ENCODE measurements around the gene TMEM72. TPM values are rescaled to one million over a fixed set of nuclear protein-coding genes. Genes with fewer than 3 reads are reported as not detected.

TMEM72 gene
- total RNA-seq, 1 donor, result not detected

DNA sequence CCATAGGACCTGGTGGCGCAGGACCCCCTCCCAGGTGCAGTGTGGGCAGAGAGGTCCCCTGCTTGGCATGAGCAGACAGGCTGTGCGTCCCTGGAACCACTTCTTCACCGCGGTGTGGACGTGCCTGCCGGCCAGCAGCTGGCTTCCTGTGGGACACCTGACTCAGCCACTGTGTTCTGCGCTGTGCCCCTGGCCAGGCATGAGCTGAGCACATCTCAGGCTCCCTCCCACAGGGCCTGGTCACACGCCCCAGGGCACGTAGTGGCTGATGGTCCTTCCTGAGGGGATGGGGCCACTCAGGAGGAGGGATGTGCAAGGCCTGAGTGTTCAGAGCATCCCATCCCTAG, 71.0 kb downstream of the TMEM72 start:
- no peak for TF ChIP-seq CTCF (IDR thresholded peaks at IDR 0.05; ENCODE audit: extremely low read depth, low read depth, low read length)
- H3K4me2 ChIP-seq (ENCODE audit: insufficient read depth, low read length), result peak overlapping the region; percentile 72
- H3K9me3 ChIP-seq (ENCODE audit: low read depth, low read length), result no peaks in the 10 kb centered on the region
- peak overlapping the region; percentile 94 for H3K27ac ChIP-seq (ENCODE audit: low read depth, low read length)
- H4K20me1 ChIP-seq (ENCODE audit: insufficient read depth, low read length), result no peaks in the 10 kb centered on the region
- no peaks in the 10 kb centered on the region for H3K36me3 ChIP-seq (ENCODE audit: insufficient read depth, low read length)
- no peak overlapping the region for H3K4me3 ChIP-seq (ENCODE audit: insufficient read depth, low read length)
- peak overlapping the region; percentile 64 for H2AFZ ChIP-seq (ENCODE audit: low read length)
- H3K79me2 ChIP-seq (ENCODE audit: insufficient read depth, low read length), result peaks cover 15% of the 10 kb centered on the region
- DNase-seq (ENCODE audit: insufficient read length, low spot score, missing footprints), result peak; percentile 72
- peaks cover 55% of the 10 kb centered on the region for H3K4me1 ChIP-seq (ENCODE audit: insufficient read depth, low read length)
- H3K27me3 ChIP-seq (ENCODE audit: insufficient read depth, low read length), result no peaks in the 10 kb centered on the region

DNA sequence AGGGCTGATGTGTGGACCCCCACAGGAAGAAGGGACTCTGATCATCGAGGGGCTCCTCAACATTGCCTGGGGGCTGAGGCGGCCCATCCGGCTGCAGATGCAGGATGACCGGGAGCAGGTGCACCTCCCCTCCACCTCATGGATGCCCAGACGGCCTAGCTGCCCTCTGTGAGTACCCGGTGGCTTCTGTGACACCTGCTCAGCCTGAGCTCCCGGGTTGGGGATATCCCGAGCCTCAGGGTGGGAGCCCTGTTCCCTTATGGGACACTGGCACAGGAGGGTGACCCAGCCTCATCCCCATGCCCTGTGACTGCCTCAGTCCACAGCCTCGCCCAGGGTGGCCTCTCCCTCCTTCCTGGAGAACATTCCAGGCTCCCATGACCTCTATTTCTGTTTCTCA, 71.4 kb downstream of the TMEM72 start:
- H3K36me3 ChIP-seq (ENCODE audit: insufficient read depth, low read length), result no peaks in the 10 kb centered on the region
- peaks cover 11% of the 10 kb centered on the region for H3K79me2 ChIP-seq (ENCODE audit: insufficient read depth, low read length)
- peaks cover 51% of the 10 kb centered on the region for H3K4me1 ChIP-seq (ENCODE audit: insufficient read depth, low read length)
- no peak overlapping the region for H3K4me3 ChIP-seq (ENCODE audit: insufficient read depth, low read length)
- H2AFZ ChIP-seq (ENCODE audit: low read length), result no peak overlapping the region
- H3K9me3 ChIP-seq (ENCODE audit: low read depth, low read length), result no peaks in the 10 kb centered on the region
- H4K20me1 ChIP-seq (ENCODE audit: insufficient read depth, low read length), result no peaks in the 10 kb centered on the region
- no peak for TF ChIP-seq CTCF (IDR thresholded peaks at IDR 0.05; ENCODE audit: extremely low read depth, low read depth, low read length)
- H3K27ac ChIP-seq (ENCODE audit: low read depth, low read length), result peak overlapping the region; percentile 94
- DNase-seq (ENCODE audit: insufficient read length, low spot score, missing footprints), result peak; percentile 69
- H3K4me2 ChIP-seq (ENCODE audit: insufficient read depth, low read length), result no peak overlapping the region
- no peaks in the 10 kb centered on the region for H3K27me3 ChIP-seq (ENCODE audit: insufficient read depth, low read length)

DNA sequence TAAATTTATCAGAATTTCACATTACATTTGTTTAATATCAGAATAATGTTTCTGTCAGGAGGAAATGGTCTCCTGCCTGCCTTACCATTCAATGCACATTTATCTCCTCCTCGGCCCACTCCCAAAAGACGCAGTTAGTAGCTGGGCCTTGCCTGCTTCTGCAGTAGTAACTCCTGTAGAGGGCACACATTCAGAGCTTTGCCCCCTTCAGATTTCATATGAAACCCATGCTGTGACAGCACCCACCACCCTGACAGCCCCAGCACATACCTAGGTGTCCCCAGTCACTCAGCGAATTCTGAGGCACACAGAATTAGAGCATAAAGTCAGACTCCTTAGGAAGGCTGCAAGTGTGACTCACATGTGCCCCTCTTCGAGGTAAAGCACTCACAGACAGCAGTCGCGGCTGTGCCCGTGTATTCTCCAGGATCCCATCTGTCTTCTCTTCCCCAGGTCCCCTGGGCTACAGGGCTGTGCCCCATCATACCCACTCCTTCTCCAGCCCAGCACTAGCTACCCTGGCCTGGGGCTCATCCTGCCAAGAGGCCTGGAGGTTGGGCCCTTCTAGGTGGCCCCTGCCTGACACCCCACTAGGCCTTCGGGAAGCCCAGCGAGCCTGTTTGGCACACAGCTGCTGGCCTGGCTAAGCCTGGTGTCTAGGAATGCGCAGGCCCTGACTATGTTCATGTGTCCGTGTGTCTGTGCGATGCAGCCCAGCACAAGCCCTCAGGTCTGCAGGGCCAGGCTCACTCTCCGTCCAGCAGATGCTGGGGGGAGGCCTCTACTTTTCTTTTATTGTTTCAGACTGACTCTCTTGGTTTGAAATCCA, 72.1 kb downstream of the TMEM72 start:
- peak; percentile 71 for DNase-seq (ENCODE audit: insufficient read length, low spot score, missing footprints)
- Histone ChIP-seq H3K9me3 (ENCODE audit: low read depth, low read length) (no peaks in the 10 kb centered on the region), H3K27ac (ENCODE audit: low read depth, low read length) (no peak overlapping the region), H3K4me1 (ENCODE audit: insufficient read depth, low read length) (peaks cover 43% of the 10 kb centered on the region), H3K36me3 (ENCODE audit: insufficient read depth, low read length) (no peaks in the 10 kb centered on the region), H3K4me2 (ENCODE audit: insufficient read depth, low read length) (no peak overlapping the region), H3K4me3 (ENCODE audit: insufficient read depth, low read length) (no peak overlapping the region), H3K27me3 (ENCODE audit: insufficient read depth, low read length) (no peaks in the 10 kb centered on the region), H3K79me2 (ENCODE audit: insufficient read depth, low read length) (peaks cover 3% of the 10 kb centered on the region), H4K20me1 (ENCODE audit: insufficient read depth, low read length) (no peaks in the 10 kb centered on the region), H2AFZ (ENCODE audit: low read length) (no peak overlapping the region)
- no peak for TF ChIP-seq CTCF (IDR thresholded peaks at IDR 0.05; ENCODE audit: extremely low read depth, low read depth, low read length)

DNA sequence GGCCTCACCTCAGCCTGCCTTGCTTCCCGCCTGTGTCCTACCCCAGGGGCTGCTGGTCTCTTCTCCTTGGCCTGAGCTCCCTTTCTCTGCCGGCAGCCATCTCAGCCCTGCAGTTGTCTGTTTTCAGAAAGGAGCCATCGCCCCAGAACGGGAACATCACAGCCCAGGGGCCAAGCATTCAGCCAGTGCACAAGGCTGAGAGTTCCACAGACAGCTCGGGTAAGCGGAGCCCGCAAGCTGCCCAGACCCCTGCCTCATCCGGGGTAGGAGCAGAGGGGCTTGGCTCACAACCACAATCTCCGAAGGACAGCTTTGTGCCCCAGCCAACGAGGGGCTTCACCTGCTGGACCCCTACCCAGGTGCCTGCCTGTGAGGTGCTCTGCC, 72.8 kb downstream of the TMEM72 start:
- Histone ChIP-seq H3K27ac (ENCODE audit: low read depth, low read length) (no peak overlapping the region), H4K20me1 (ENCODE audit: insufficient read depth, low read length) (no peaks in the 10 kb centered on the region), H3K4me3 (ENCODE audit: insufficient read depth, low read length) (no peak overlapping the region), H3K4me1 (ENCODE audit: insufficient read depth, low read length) (peaks cover 37% of the 10 kb centered on the region), H3K4me2 (ENCODE audit: insufficient read depth, low read length) (no peak overlapping the region), H3K27me3 (ENCODE audit: insufficient read depth, low read length) (no peaks in the 10 kb centered on the region), H3K9me3 (ENCODE audit: low read depth, low read length) (no peaks in the 10 kb centered on the region), H3K79me2 (ENCODE audit: insufficient read depth, low read length) (no peaks in the 10 kb centered on the region), H2AFZ (ENCODE audit: low read length) (no peak overlapping the region), H3K36me3 (ENCODE audit: insufficient read depth, low read length) (no peaks in the 10 kb centered on the region)
- no peak for TF ChIP-seq CTCF (IDR thresholded peaks at IDR 0.05; ENCODE audit: extremely low read depth, low read depth, low read length)
- no peak for DNase-seq (ENCODE audit: insufficient read length, low spot score, missing footprints)

Data from osteoblast (primary cell).